HEK293 (cell line): ENCODE data around the gene TRMT61A.
A peak's percentile ranks its signal among the peaks of the same experiment; 100 is the strongest.

Experiments used
- ATF2 ChIP-seq: fragments of 450-650 bp; formaldehyde crosslinking; IDR thresholded peaks from 2 replicates; pipeline ENCODE4 v1.5.1; 2016; ENCODE audit warnings: missing biosample characterization, missing genetic modification characterization, low read depth
- HIC1 ChIP-seq: fragments of 450-650 bp; formaldehyde crosslinking; IDR thresholded peaks from 2 replicates; pipeline ENCODE4 v1.5.1; 2016; ENCODE audit warnings: missing biosample characterization, missing genetic modification characterization
- PRDM1 ChIP-seq: fragments of 450-650 bp; formaldehyde crosslinking; IDR thresholded peaks from 2 replicates; pipeline ENCODE4; 2016; ENCODE audit warnings: missing biosample characterization, missing genetic modification characterization
- PRDM2 ChIP-seq: fragments of 450-650 bp; formaldehyde crosslinking; IDR thresholded peaks from 2 replicates; pipeline ENCODE4 v1.5.1; 2016; ENCODE audit warnings: missing biosample characterization, missing genetic modification characterization, borderline replicate concordance
- PRDM4 ChIP-seq: fragments of 450-650 bp; formaldehyde crosslinking; IDR thresholded peaks from 2 replicates; pipeline ENCODE4 v1.5.1; 2017; ENCODE audit warnings: missing biosample characterization, missing genetic modification characterization
- SP7 ChIP-seq: fragments of 450-650 bp; formaldehyde crosslinking; IDR thresholded peaks from 2 replicates; pipeline ENCODE4 v1.5.1; 2016; ENCODE audit warnings: missing biosample characterization, missing genetic modification characterization
- ZBTB11 ChIP-seq: fragments of 450-650 bp; formaldehyde crosslinking; conservative IDR thresholded peaks from 2 replicates; pipeline ENCODE4 v1.5.1; 2016; ENCODE audit warnings: low read depth, missing biosample characterization, missing genetic modification characterization
- ZBTB21 ChIP-seq: fragments of 450-650 bp; formaldehyde crosslinking; IDR thresholded peaks from 2 replicates; pipeline ENCODE4 v1.5.1; 2017; ENCODE audit warnings: missing biosample characterization, missing genetic modification characterization
- ZNF10 ChIP-seq: fragments of 450-650 bp; formaldehyde crosslinking; IDR thresholded peaks from 2 replicates; pipeline ENCODE4 v1.5.1; 2017; ENCODE audit warnings: missing biosample characterization, missing genetic modification characterization
- ZNF16 ChIP-seq: fragments of 450-650 bp; formaldehyde crosslinking; IDR thresholded peaks from 2 replicates; pipeline ENCODE4 v1.5.1; 2016; ENCODE audit warnings: low read depth, missing biosample characterization, missing genetic modification characterization
- ZNF19 ChIP-seq: fragments of 450-650 bp; formaldehyde crosslinking; IDR thresholded peaks from 2 replicates; pipeline ENCODE4; 2016; ENCODE audit warnings: missing biosample characterization, missing genetic modification characterization, low read depth
- ZNF223 ChIP-seq: fragments of 450-650 bp; formaldehyde crosslinking; IDR thresholded peaks from 2 replicates; pipeline ENCODE4 v1.5.1; 2016; ENCODE audit warnings: missing biosample characterization, missing genetic modification characterization
- ZNF23 ChIP-seq: fragments of 450-650 bp; formaldehyde crosslinking; IDR thresholded peaks from 2 replicates; pipeline ENCODE4 v1.5.1; 2016; ENCODE audit warnings: missing biosample characterization, missing genetic modification characterization, borderline replicate concordance
- ZNF416 ChIP-seq: fragments of 450-650 bp; formaldehyde crosslinking; IDR thresholded peaks from 2 replicates; pipeline ENCODE4 v1.5.1; 2016; ENCODE audit warnings: missing biosample characterization, missing genetic modification characterization
- ZNF488 ChIP-seq: fragments of 450-650 bp; formaldehyde crosslinking; IDR thresholded peaks from 2 replicates; pipeline ENCODE4 v1.5.1; 2016; ENCODE audit warnings: missing biosample characterization, missing genetic modification characterization
- ZNF544 ChIP-seq: fragments of 450-650 bp; formaldehyde crosslinking; IDR thresholded peaks from 2 replicates; pipeline ENCODE4 v1.5.0; 2017; ENCODE audit warnings: missing biosample characterization, missing genetic modification characterization
- ZNF549 ChIP-seq: fragments of 450-650 bp; IDR thresholded peaks from 2 replicates; pipeline ENCODE4 v1.5.1; 2018; ENCODE audit warnings: missing biosample characterization, missing genetic modification characterization, mild to moderate bottlenecking, inconsistent platforms, moderate library complexity
- ZNF555 ChIP-seq: fragments of 450-650 bp; formaldehyde crosslinking; conservative IDR thresholded peaks from 2 replicates; pipeline ENCODE4 v1.5.1; 2017; ENCODE audit warnings: missing biosample characterization, mild to moderate bottlenecking, missing genetic modification characterization, inconsistent platforms
- ZNF596 ChIP-seq: fragments of 450-650 bp; IDR thresholded peaks from 2 replicates; pipeline ENCODE4 v1.5.0; 2018; ENCODE audit warnings: missing biosample characterization, mild to moderate bottlenecking, missing genetic modification characterization, moderate library complexity
- ZNF701 ChIP-seq: fragments of 450-650 bp; formaldehyde crosslinking; IDR thresholded peaks from 2 replicates; pipeline ENCODE4 v1.5.1; 2016; ENCODE audit warnings: missing biosample characterization, missing genetic modification characterization
- ZNF76 ChIP-seq: fragments of 450-650 bp; formaldehyde crosslinking; IDR thresholded peaks from 2 replicates; pipeline ENCODE4; 2016; ENCODE audit warnings: low read depth, missing biosample characterization, missing genetic modification characterization, borderline replicate concordance
- ZNF777 ChIP-seq: fragments of 450-650 bp; formaldehyde crosslinking; IDR thresholded peaks from 2 replicates; pipeline ENCODE4 v1.5.1; 2017; ENCODE audit warnings: missing biosample characterization, missing genetic modification characterization, borderline replicate concordance

TRMT61A gene

GRCh38 chr14:103542605-103543088 lies 13.7 kb downstream of the TRMT61A start (continued):
- no peak for TF ChIP-seq PRDM4 (tag by site-specific recombination)
- TF ChIP-seq ZNF549 (tag by site-specific recombination), result no peak
- TF ChIP-seq ZBTB21 (tag by site-specific recombination), result no peak
- no peak for TF ChIP-seq ZBTB11 (tag by site-specific recombination)
- no peak for TF ChIP-seq PRDM1 (tag by site-specific recombination)
- no peak for TF ChIP-seq ZNF223
- no peak for TF ChIP-seq ZNF596
- TF ChIP-seq ZNF19 (tag by site-specific recombination), result no peak
- no peak for TF ChIP-seq ATF2 (tag by site-specific recombination)
- peak; percentile 44; the same call in 1 of the 2 replicates for TF ChIP-seq ZNF10 (tag by site-specific recombination)
- TF ChIP-seq HIC1 (tag by site-specific recombination), result no peak
- TF ChIP-seq ZNF416 (tag by site-specific recombination), result no peak
- TF ChIP-seq ZNF544 (tag by site-specific recombination), result no peak
- no peak for TF ChIP-seq ZNF23
- no peak for TF ChIP-seq ZNF555
- no peak for TF ChIP-seq ZNF488 (tag by site-specific recombination)
- no peak for TF ChIP-seq ZNF777
- TF ChIP-seq SP7, result 0 out of 2 replicates have a peak, but pooled peaks have one; percentile 45
- TF ChIP-seq ZNF76 (tag by site-specific recombination), result no peak
- no peak for TF ChIP-seq PRDM2 (tag by site-specific recombination)
- TF ChIP-seq ZNF701 (tag by site-specific recombination), result no peak
- TF ChIP-seq ZNF16, result no peak
